H1 (cell line): Measurements from ENCODE around the gene ASIC2. TPM values are rescaled to one million over a fixed set of nuclear protein-coding genes. Genes with fewer than 3 reads are reported as not detected.

Experiments used
- CTCF ChIA-PET: fragments of 300-600 bp; sonication (Branson Sonifier 250); formaldehyde crosslinking; loops from one replicate; lab custom pipeline; 2021; ENCODE audit not compliant: partially characterized antibody; lab: Charles Lee
- POLR2A ChIA-PET: fragments of 300-600 bp; sonication (Branson Sonifier 250); formaldehyde crosslinking; loops from one replicate; lab custom pipeline; 2021; ENCODE audit warnings: inconsistent platforms; ENCODE audit not compliant: partially characterized antibody; lab: Charles Lee
- DNase-seq, 2 experiments: peaks; one replicate each; pipeline versions ENCODE4 v3.0.0 to v3.0.0-alpha.2; 2010 to 2022; ENCODE audit warnings: low spot score in 2 of 2, low read depth in 1 of 2, mixed read lengths in 1 of 2
- FAIRE-seq: peaks from 2 replicates; lab custom pipeline; 2011; peaks lifted over from hg19 to GRCh38; lab: Jason Lieb, UNC
- H2AFZ ChIP-seq: 2 replicates; pipeline ENCODE4 v1.8.1; 2012; ENCODE audit warnings: low read length, inconsistent platforms
- H2AK5ac ChIP-seq: 2 replicates; pipeline ENCODE4 v1.6.1; 2013; ENCODE audit warnings: low read depth, low read length
- H2BK120ac ChIP-seq: replicated peaks from 2 replicates; pipeline ENCODE3; 2013; ENCODE audit warnings: low read depth, low read length, inconsistent platforms
- H2BK12ac ChIP-seq: 2 replicates; pipeline ENCODE4 v1.6.1; 2013; ENCODE audit warnings: low read depth, low read length
- H2BK15ac ChIP-seq: 2 replicates; pipeline ENCODE4 v1.6.1; 2013; ENCODE audit warnings: low read length
- H2BK20ac ChIP-seq: 2 replicates; pipeline ENCODE4 v1.6.1; 2013; ENCODE audit warnings: low read length
- H2BK5ac ChIP-seq: 2 replicates; pipeline ENCODE4 v1.6.1; 2013; ENCODE audit warnings: low read depth, low read length
- H3K14ac ChIP-seq: 2 replicates; pipeline ENCODE4 v1.6.1; 2013; ENCODE audit warnings: inconsistent platforms; ENCODE audit not compliant: insufficient read length
- H3K18ac ChIP-seq: 2 replicates; pipeline ENCODE4 v1.6.1; 2013; ENCODE audit warnings: low read length; ENCODE audit errors: extremely low read depth
- H3K23ac ChIP-seq: 2 replicates; pipeline ENCODE4 v1.6.1; 2013; ENCODE audit warnings: inconsistent platforms; ENCODE audit not compliant: insufficient read length
- H3K23me2 ChIP-seq: 2 replicates; pipeline ENCODE4 v1.6.1; 2013; ENCODE audit warnings: low read depth, low read length
- H3K27ac ChIP-seq: 2 replicates; pipeline ENCODE4 v1.6.1; 2011; ENCODE audit warnings: low read depth, low read length, inconsistent platforms
- H3K27me3 ChIP-seq, 4 experiments: replicated peaks in 1 of 4; 1 replicate in 1 of 4; 2 replicates in 3 of 4; pipeline versions ENCODE4 v1.6.1 to v1.8.1; 2011 to 2013; ENCODE audit warnings: low read length in 3 of 4, mild to moderate bottlenecking in 3 of 4, inconsistent platforms in 2 of 4, mixed read lengths in 2 of 4, moderate library complexity in 1 of 4; ENCODE audit not compliant: control insufficient read depth in 3 of 4, insufficient read depth in 3 of 4; ENCODE audit errors: extremely low read depth in 1 of 4
- H3K36me3 ChIP-seq, 4 experiments: 2 replicates each; pipeline versions ENCODE4 v1.6.1 to v1.8.1; 2011 to 2013; ENCODE audit warnings: mild to moderate bottlenecking in 4 of 4, low read length in 3 of 4, moderate library complexity in 2 of 4, control low read depth in 1 of 4, inconsistent platforms in 1 of 4; ENCODE audit not compliant: insufficient read depth in 4 of 4, control insufficient read depth in 2 of 4
- H3K4ac ChIP-seq: replicated peaks from 2 replicates; pipeline ENCODE3; 2013; ENCODE audit warnings: low read length, low read depth, mixed read lengths, inconsistent platforms; ENCODE audit not compliant: insufficient read length
- H3K4me1 ChIP-seq, 4 experiments: replicated peaks in 1 of 4; 1 replicate in 1 of 4; 2 replicates in 3 of 4; pipeline versions ENCODE4 v1.6.1 to v1.8.1; 2011 to 2013; ENCODE audit warnings: low read length in 3 of 4, inconsistent platforms in 2 of 4, mixed read lengths in 1 of 4; ENCODE audit not compliant: insufficient read depth in 4 of 4, control insufficient read depth in 3 of 4
- H3K4me2 ChIP-seq, 2 experiments: 2 replicates each; pipeline versions ENCODE4 v1.6.1 to v1.8.1; 2011 to 2013; ENCODE audit warnings: low read depth in 2 of 2, low read length in 2 of 2, control low read depth in 1 of 2, inconsistent platforms in 1 of 2, mild to moderate bottlenecking in 1 of 2; ENCODE audit not compliant: insufficient read depth in 1 of 2
- H3K4me3 ChIP-seq, 4 experiments: fragments of 200-600, 300-600 bp in 1 of 4; sonication (generic), shearing (Covaris generic), sonication (Bioruptor Twin) in 1 of 4; 2 replicates each; pipeline versions ENCODE4 v1.5.1 to v1.8.1; 2011 to 2016; ENCODE audit warnings: low read length in 4 of 4, low read depth in 3 of 4, control low read depth in 2 of 4, inconsistent platforms in 2 of 4, mild to moderate bottlenecking in 2 of 4, mixed read lengths in 1 of 4, moderate library complexity in 1 of 4; ENCODE audit not compliant: insufficient read depth in 2 of 4; ENCODE audit errors: extremely low read depth in 1 of 4
- H3K56ac ChIP-seq: replicated peaks from 2 replicates; pipeline ENCODE3; 2013; ENCODE audit warnings: low read depth, mild to moderate bottlenecking, mixed read lengths, low read length, inconsistent platforms; ENCODE audit not compliant: insufficient read length
- H3K79me1 ChIP-seq: 2 replicates; pipeline ENCODE4 v1.6.1; 2013; ENCODE audit warnings: low read depth, low read length, control low read depth
- H3K79me2 ChIP-seq, 2 experiments: 2 replicates each; pipeline versions ENCODE4 v1.6.1 to v1.8.1; 2012 to 2013; ENCODE audit warnings: low read length in 2 of 2, mild to moderate bottlenecking in 2 of 2, inconsistent platforms in 1 of 2; ENCODE audit not compliant: insufficient read depth in 2 of 2, control insufficient read depth in 1 of 2
- H3K9ac ChIP-seq, 4 experiments: replicated peaks in 1 of 4; 1 replicate in 1 of 4; 2 replicates in 3 of 4; pipeline versions ENCODE4 v1.6.1 to v1.8.1; 2011 to 2013; ENCODE audit warnings: low read depth in 3 of 4, low read length in 3 of 4, control low read depth in 2 of 4, mild to moderate bottlenecking in 2 of 4, moderate library complexity in 2 of 4, inconsistent platforms in 1 of 4; ENCODE audit errors: extremely low read depth in 1 of 4
- H3K9me3 ChIP-seq, 2 experiments: 2 replicates each; pipeline versions ENCODE4 v1.6.1 to v1.8.1; 2012 to 2013; ENCODE audit warnings: mild to moderate bottlenecking in 2 of 2, moderate library complexity in 2 of 2, control low read depth in 1 of 2, inconsistent platforms in 1 of 2, low read depth in 1 of 2, low read length in 1 of 2, mixed read lengths in 1 of 2; ENCODE audit not compliant: insufficient read depth in 2 of 2
- H4K20me1 ChIP-seq, 2 experiments: replicated peaks in 1 of 2; 2 replicates each; pipeline versions ENCODE3 to v1.8.1; 2011 to 2013; ENCODE audit warnings: inconsistent platforms in 2 of 2, low read length in 2 of 2, mild to moderate bottlenecking in 1 of 2; ENCODE audit not compliant: insufficient read depth in 2 of 2, control insufficient read depth in 1 of 2
- H4K5ac ChIP-seq: 2 replicates; pipeline ENCODE4 v1.6.1; 2013; ENCODE audit warnings: low read length, low read depth, mixed read lengths, inconsistent platforms; ENCODE audit not compliant: insufficient read length
- H4K8ac ChIP-seq: 2 replicates; pipeline ENCODE4 v1.8.0; 2013; ENCODE audit warnings: mild to moderate bottlenecking, moderate library complexity, low read length, inconsistent platforms; ENCODE audit not compliant: insufficient read depth; ENCODE audit errors: extremely low read depth
- H4K91ac ChIP-seq: replicated peaks from 2 replicates; pipeline ENCODE3; 2013; ENCODE audit warnings: low read length, mixed read lengths, inconsistent platforms; ENCODE audit not compliant: insufficient read length
- EP300 ChIP-seq, 2 experiments: IDR thresholded peaks; 1 replicate in 1 of 2; 2 replicates in 1 of 2; pipeline ENCODE4 v1.6.1; 2011 to 2012; ENCODE audit warnings: low read depth in 2 of 2, low read length in 2 of 2, mild to moderate bottlenecking in 2 of 2, borderline replicate concordance in 1 of 2, inconsistent platforms in 1 of 2, moderate library complexity in 1 of 2
- JUND ChIP-seq: IDR thresholded peaks from 2 replicates; pipeline ENCODE4 v1.6.1; 2011; ENCODE audit warnings: mild to moderate bottlenecking, improper control_type of control experiment, low read length
- MAFK ChIP-seq: IDR thresholded peaks from 2 replicates; pipeline ENCODE4 v1.6.1; 2012; ENCODE audit warnings: low read depth, mild to moderate bottlenecking, improper control_type of control experiment, low read length
- NANOG ChIP-seq: IDR thresholded peaks from 2 replicates; pipeline ENCODE4 v1.6.1; 2011; ENCODE audit warnings: low read length, low read depth, mild to moderate bottlenecking, inconsistent platforms; ENCODE audit not compliant: insufficient read depth, poor library complexity, severe bottlenecking
- ZNF274 ChIP-seq: IDR thresholded peaks from 2 replicates; pipeline ENCODE4 v1.7.0; 2012; ENCODE audit warnings: low read length, borderline replicate concordance; ENCODE audit errors: extremely low read depth
- whole genome bisulfite sequencing, 2 experiments: shearing (Covaris generic) in 1 of 2; methylation state at CpG; one replicate each; pipeline versions ENCODE4 v1.1.6 to v1.1.7; 2013 to 2015; ENCODE audit warnings: low lambda C conversion rate in 2 of 2, mixed read lengths in 2 of 2, inconsistent platforms in 1 of 2, low coverage in 1 of 2, missing lambda C conversion rate in 1 of 2; ENCODE audit not compliant: insufficient replicate concordance in 2 of 2, insufficient coverage in 1 of 2, insufficient read length in 1 of 2; ENCODE audit errors: extremely low coverage in 1 of 2, missing lambda C conversion rate in 1 of 2; 5-methylcytosine and 5-hydroxymethylcytosine counted together
- polyA plus RNA-seq, 7 experiments: library from polyadenylated mRNA; depleted of rRNA in 3 of 7; stranded (reverse) in 5 of 7; unstranded in 2 of 7; fragments of >200 nt in 5 of 7; fragments of 200-250 nt in 2 of 7; gene quantifications; 1 replicate in 5 of 7; 2 replicates in 1 of 7; 4 replicates in 1 of 7; pipeline versions ENCODE4 v1.2.1 to v1.2.3, GENCODE V29; 2011 to 2013; ENCODE audit warnings: missing spikeins in 2 of 7, mixed read lengths in 2 of 7
- total RNA-seq: library from RNA; stranded (reverse); fragmentation: NEBNext Ultra II Directional; extraction: Animal tissue kit (Norgen Biotek cat#: 25700); gene quantifications from 2 replicates; pipeline ENCODE4 v1.2.1, GENCODE V29; 2021
- TF ChIP-seq, protein P1 (sequence below), 3 experiments: IDR thresholded peaks; 1 replicate in 2 of 3; 2 replicates in 1 of 3; pipeline versions ENCODE4 v1.5.1 to v1.6.1; 2011; ENCODE audit warnings: low read length in 3 of 3, mild to moderate bottlenecking in 3 of 3, inconsistent platforms in 2 of 3, low read depth in 1 of 3, moderate library complexity in 1 of 3; ENCODE audit not compliant: insufficient read depth in 1 of 3; ENCODE audit errors: control extremely low read depth in 1 of 3

ASIC2 gene
- total and polyA plus RNA-seq, 2 of the 8 experiments (the other 6 are each of a cell fraction or from before 2014, with no cell fraction given) = 0.86 to 1.2 TPM

GRCh38 chr17:33138627-33139026 lies 154.5 kb downstream of the ASIC2 start:
- Histone ChIP-seq H3K9ac (no peak overlapping the region), H3K27me3 (no peaks in the 10 kb centered on the region), H2BK15ac (no peak overlapping the region), H2BK20ac (no peak overlapping the region), H3K79me1 (no peaks in the 10 kb centered on the region), H2BK12ac (no peak overlapping the region), H3K9me3 (no peaks in the 10 kb centered on the region), H3K4me2 (no peak overlapping the region), H3K79me2 (no peaks in the 10 kb centered on the region), H4K91ac (peak overlapping the region; percentile 5), H3K4me3 (no peak overlapping the region), H3K18ac (no peak overlapping the region), H3K56ac (no peak overlapping the region), H2AK5ac (no peak overlapping the region), H3K23ac (no peak overlapping the region), H4K5ac (no peak overlapping the region), H3K36me3 (no peaks in the 10 kb centered on the region), H3K27ac (no peak overlapping the region), H2BK120ac (no peak overlapping the region), H2BK5ac (no peak overlapping the region), H4K8ac (no peak overlapping the region), H3K4ac (no peak overlapping the region), H3K23me2 (no peaks in the 10 kb centered on the region), H3K14ac (no peak overlapping the region), H3K4me1 (peaks cover 0 to 10% (median 3%) of the 10 kb centered on the region in 4 experiments; a peak in 3 of 7 replicates), H2AFZ (no peak overlapping the region), H4K20me1 (no peaks in the 10 kb centered on the region)
- FAIRE-seq = no peak
- CTCF ChIA-PET = no interaction called here
- POLR2A ChIA-PET = no interaction called here
- no peak for DNase-seq
- WGBS, 2 experiments = 71% methylated on average over 3 of the region's 3 CpGs; no CpG with 5 or more reads in 1 of the 2 experiments
- TF ChIP-seq NANOG (no peak), JUND (no peak), MAFK (no peak), EP300 (IDR thresholded peaks at IDR 0.05; ENCODE audit: borderline replicate concordance in 1 of 2, low read depth in 2 of 2, low read length in 2 of 2) (no peak), ZNF274 (no peak)
- TF ChIP-seq, protein P1, sequence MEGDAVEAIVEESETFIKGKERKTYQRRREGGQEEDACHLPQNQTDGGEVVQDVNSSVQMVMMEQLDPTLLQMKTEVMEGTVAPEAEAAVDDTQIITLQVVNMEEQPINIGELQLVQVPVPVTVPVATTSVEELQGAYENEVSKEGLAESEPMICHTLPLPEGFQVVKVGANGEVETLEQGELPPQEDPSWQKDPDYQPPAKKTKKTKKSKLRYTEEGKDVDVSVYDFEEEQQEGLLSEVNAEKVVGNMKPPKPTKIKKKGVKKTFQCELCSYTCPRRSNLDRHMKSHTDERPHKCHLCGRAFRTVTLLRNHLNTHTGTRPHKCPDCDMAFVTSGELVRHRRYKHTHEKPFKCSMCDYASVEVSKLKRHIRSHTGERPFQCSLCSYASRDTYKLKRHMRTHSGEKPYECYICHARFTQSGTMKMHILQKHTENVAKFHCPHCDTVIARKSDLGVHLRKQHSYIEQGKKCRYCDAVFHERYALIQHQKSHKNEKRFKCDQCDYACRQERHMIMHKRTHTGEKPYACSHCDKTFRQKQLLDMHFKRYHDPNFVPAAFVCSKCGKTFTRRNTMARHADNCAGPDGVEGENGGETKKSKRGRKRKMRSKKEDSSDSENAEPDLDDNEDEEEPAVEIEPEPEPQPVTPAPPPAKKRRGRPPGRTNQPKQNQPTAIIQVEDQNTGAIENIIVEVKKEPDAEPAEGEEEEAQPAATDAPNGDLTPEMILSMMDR (IDR thresholded peaks at IDR 0.05; ENCODE audit: control extremely low read depth in 1 of 3, insufficient read depth in 1 of 3, low read depth in 1 of 3, low read length in 3 of 3) = no peak
